Measurements from ENCODE around the gene GOLGA6A. TPM values are rescaled to one million over a fixed set of nuclear protein-coding genes. Genes with fewer than 3 reads are reported as not detected.

The GOLGA6A gene
- total and polyA plus RNA-seq, 2 of the 13 experiments (the other 11 are each of a cell fraction or from before 2014, with no cell fraction given), result 0.04 to 0.22 TPM

DNA sequence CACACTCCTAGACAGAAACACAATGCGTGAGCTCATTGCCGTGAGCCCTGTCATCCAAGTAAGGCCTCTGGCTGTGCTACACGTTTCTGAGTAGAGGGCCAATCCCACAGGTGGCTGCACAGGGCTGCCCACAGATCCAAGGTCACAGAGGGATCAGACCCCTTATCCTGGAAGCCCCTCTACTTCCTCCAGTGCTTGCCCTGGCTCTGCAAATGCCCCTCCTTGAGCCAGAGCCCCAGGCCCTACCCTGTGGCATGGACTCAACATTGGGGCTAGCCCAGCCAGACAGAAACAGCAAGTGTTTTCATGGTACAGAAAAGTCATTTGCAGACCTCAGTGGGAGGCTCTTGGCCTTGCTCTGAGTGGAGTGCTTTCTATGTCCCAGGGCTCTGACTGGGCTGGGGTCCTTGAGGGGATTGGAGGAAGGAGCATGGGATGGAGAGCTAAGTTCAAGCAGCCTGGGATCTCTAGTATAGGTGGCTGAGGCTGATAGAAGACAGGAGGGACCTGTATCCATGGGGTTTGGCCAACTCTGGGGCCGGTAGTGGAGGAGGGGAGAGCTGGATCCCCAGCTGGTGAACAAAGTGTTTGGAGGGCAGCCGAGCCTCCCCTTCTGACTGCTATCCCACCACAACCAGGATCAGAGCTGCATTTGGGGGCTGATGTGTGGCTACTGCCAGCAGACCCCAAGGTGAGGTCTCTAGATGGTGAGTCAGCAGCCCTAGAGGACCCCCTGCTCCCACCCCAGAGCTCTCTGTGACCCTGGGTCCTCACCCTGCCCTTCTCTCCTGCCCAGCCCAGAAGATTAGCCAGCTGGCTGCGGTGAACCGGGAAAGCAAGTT, 38.7 kb downstream of the GOLGA6A start:
- 75% methylated on average over 3 of the region's 7 CpGs for WGBS (ENCODE audit: low lambda C conversion rate)
- H3K79me2 ChIP-seq (ENCODE audit: insufficient read depth, low read length), result no peaks in the 10 kb centered on the region
- no TSS peak for BruUV-seq (replicated peaks)
- H3K27me3 ChIP-seq (ENCODE audit: control insufficient read depth in 1 of 2, insufficient read depth in 2 of 2, low read length in 2 of 2), result peaks cover 1 to 6% of the 10 kb centered on the region in 2 experiments; a peak in 1 of 5 replicates
- ChIA-PET POLR2A (no interaction called here), CTCF (ENCODE audit: low intra/inter-chr PET ratio, low total read pairs) (no interaction called here)
- no peak overlapping the region for H2AFZ ChIP-seq (ENCODE audit: low read length)
- no peak for FAIRE-seq
- H3K4me1 ChIP-seq (ENCODE audit: insufficient read depth, low read length), result no peaks in the 10 kb centered on the region
- intact Hi-C loops (cut with micrococcal nuclease; ENCODE audit: unreplicated experiment) (no loop called here), in situ Hi-C loops (cut with HindIII; ENCODE audit: extremely low pct_ligation_motif_present, low pct_unique_long_range_greater_than_20kb) (no loop called here)
- no peak overlapping the region for H3K27ac ChIP-seq (ENCODE audit: extremely low read length, insufficient read depth, low read length)
- no peak overlapping the region for H3K9ac ChIP-seq (ENCODE audit: insufficient read depth, low read depth, low read length)
- DNase-seq (ENCODE audit: low spot score), result no peak
- H4K20me1 ChIP-seq (ENCODE audit: insufficient read depth, low read length), result no peaks in the 10 kb centered on the region
- no peaks in the 10 kb centered on the region for H3K36me3 ChIP-seq (replicated peaks in 1 of 2; ENCODE audit: control insufficient read depth in 1 of 2, insufficient read depth in 2 of 2, low read length in 2 of 2)
- H3K4me3 ChIP-seq (replicated peaks in 1 of 3; ENCODE audit: insufficient read depth in 1 of 3, low read depth in 2 of 3, low read length in 3 of 3), result no peak overlapping the region
- TF ChIP-seq NFRKB (IDR thresholded peaks at IDR 0.05), result no peak
- no peak for ATAC-seq
- H3K9me3 ChIP-seq (ENCODE audit: low read length), result no peaks in the 10 kb centered on the region
- H3K4me2 ChIP-seq (ENCODE audit: low read depth, low read length), result no peak overlapping the region

- Histone ChIP-seq H3K4me3 (replicated peaks in 1 of 3; ENCODE audit: insufficient read depth in 1 of 3, low read depth in 2 of 3, low read length in 3 of 3) (no peak overlapping the region), H3K36me3 (replicated peaks in 1 of 2; ENCODE audit: control insufficient read depth in 1 of 2, insufficient read depth in 2 of 2, low read length in 2 of 2) (no peaks in the 10 kb centered on the region), H3K9ac (ENCODE audit: insufficient read depth, low read depth, low read length) (no peak overlapping the region), H3K79me2 (ENCODE audit: insufficient read depth, low read length) (no peaks in the 10 kb centered on the region), H4K20me1 (ENCODE audit: insufficient read depth, low read length) (no peaks in the 10 kb centered on the region), H3K4me1 (ENCODE audit: insufficient read depth, low read length) (no peaks in the 10 kb centered on the region), H3K9me3 (ENCODE audit: low read length) (no peaks in the 10 kb centered on the region), H3K4me2 (ENCODE audit: low read depth, low read length) (no peak overlapping the region), H3K27ac (ENCODE audit: extremely low read length, insufficient read depth, low read length) (no peak overlapping the region), H2AFZ (ENCODE audit: low read length) (no peak overlapping the region), H3K27me3 (ENCODE audit: control insufficient read depth in 1 of 2, insufficient read depth in 2 of 2, low read length in 2 of 2) (peaks cover 1 to 6% of the 10 kb centered on the region in 2 experiments; a peak in 1 of 5 replicates)
- ChIA-PET POLR2A (no interaction called here), CTCF (ENCODE audit: low intra/inter-chr PET ratio, low total read pairs) (no interaction called here)
- WGBS (ENCODE audit: low lambda C conversion rate), result 21% methylated on average over 7 of the region's 11 CpGs
- no TSS peak for BruUV-seq (replicated peaks)
- in situ Hi-C loops (cut with HindIII; ENCODE audit: extremely low pct_ligation_motif_present, low pct_unique_long_range_greater_than_20kb) (no loop called here), intact Hi-C loops (cut with micrococcal nuclease; ENCODE audit: unreplicated experiment) (no loop called here)
- no peak for TF ChIP-seq ONECUT2 (CRISPR knock-in tag; IDR thresholded peaks at IDR 0.05)
- FAIRE-seq (no peak), DNase-seq (ENCODE audit: low spot score) (no peak), ATAC-seq (no peak)
Measured at GRCh38 chr15:74042603-74043424, 39.5 kb downstream of the GOLGA6A start.

All from HepG2 (cell line).